ENCODE results near the gene CP. TPM values are rescaled to one million over a fixed set of nuclear protein-coding genes. Genes with fewer than 3 reads are reported as not detected.

Gene CP
- polyA plus RNA-seq, 1 donor (not counting 4 experiments of a cell fraction or from before 2014, with no cell fraction given) = 0.03 TPM

DNA sequence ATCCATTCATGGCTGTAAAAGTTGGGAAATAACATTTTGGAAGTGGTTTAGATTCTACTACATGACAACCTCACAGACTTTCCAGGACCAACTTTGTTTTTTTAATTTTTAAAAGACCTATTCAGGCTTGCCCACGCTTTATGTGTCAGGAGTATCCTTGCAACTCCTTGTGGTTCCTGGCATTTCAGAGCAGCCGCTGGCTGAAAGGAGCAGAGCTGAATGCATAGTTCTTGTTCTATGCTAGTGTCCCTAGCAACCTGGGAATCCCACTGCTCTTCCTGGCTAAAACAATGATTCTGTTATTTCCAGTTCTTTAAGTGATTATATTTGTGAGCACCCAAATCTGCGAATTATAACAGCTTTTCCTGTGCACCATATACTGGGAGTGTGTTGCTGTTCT lies 34.9 kb downstream of the CP start:
- H3K36me3 ChIP-seq (ENCODE audit: control insufficient read depth in 2 of 2, extremely low read depth in 1 of 2, insufficient read depth in 2 of 2, low read length in 2 of 2) = no peaks in the 10 kb centered on the region
- no peak overlapping the region for H2AFZ ChIP-seq (ENCODE audit: control insufficient read depth, low read length)
- H3K4me3 ChIP-seq (ENCODE audit: control insufficient read depth in 2 of 3, extremely low read depth in 1 of 3, insufficient read depth in 2 of 3, low read depth in 1 of 3, low read length in 3 of 3) = no peak overlapping the region
- peaks cover under 1% of the 10 kb centered on the region for H3K4me1 ChIP-seq (ENCODE audit: control insufficient read depth, extremely low read depth, insufficient read depth, low read length)
- dilution Hi-C loops (cut with MboI; ENCODE audit: extremely low pct_ligation_motif_present, low sequenced_read_pairs) = no loop called here
- H3K27ac ChIP-seq (ENCODE audit: control insufficient read depth, insufficient read depth, low read length) = no peak overlapping the region
- no peaks in the 10 kb centered on the region for H3K27me3 ChIP-seq (ENCODE audit: control insufficient read depth, extremely low read depth, insufficient read depth, low read length)
- H3K9me1 ChIP-seq (ENCODE audit: control insufficient read depth, extremely low read depth, insufficient read depth, low read length) = no peaks in the 10 kb centered on the region
- FAIRE-seq (no peak), DNase-seq (ENCODE audit: low read depth, low spot score) (no peak)
- TF ChIP-seq, protein P1, sequence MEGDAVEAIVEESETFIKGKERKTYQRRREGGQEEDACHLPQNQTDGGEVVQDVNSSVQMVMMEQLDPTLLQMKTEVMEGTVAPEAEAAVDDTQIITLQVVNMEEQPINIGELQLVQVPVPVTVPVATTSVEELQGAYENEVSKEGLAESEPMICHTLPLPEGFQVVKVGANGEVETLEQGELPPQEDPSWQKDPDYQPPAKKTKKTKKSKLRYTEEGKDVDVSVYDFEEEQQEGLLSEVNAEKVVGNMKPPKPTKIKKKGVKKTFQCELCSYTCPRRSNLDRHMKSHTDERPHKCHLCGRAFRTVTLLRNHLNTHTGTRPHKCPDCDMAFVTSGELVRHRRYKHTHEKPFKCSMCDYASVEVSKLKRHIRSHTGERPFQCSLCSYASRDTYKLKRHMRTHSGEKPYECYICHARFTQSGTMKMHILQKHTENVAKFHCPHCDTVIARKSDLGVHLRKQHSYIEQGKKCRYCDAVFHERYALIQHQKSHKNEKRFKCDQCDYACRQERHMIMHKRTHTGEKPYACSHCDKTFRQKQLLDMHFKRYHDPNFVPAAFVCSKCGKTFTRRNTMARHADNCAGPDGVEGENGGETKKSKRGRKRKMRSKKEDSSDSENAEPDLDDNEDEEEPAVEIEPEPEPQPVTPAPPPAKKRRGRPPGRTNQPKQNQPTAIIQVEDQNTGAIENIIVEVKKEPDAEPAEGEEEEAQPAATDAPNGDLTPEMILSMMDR (optimal IDR thresholded peaks at IDR 0.05 in 1 of 3, IDR thresholded peaks at IDR 0.05 in 1 of 3, conservative IDR thresholded peaks at IDR 0.05 in 1 of 3; ENCODE audit: extremely low read depth in 1 of 3, insufficient read depth in 2 of 3, low read length in 3 of 3) = no peak
- TF ChIP-seq EZH2 (IDR thresholded peaks at IDR 0.05; ENCODE audit: low read length) = no peak
- no peak overlapping the region for H3K4me2 ChIP-seq (ENCODE audit: control insufficient read depth, extremely low read depth, insufficient read depth, low read depth, low read length)
- no peaks in the 10 kb centered on the region for H4K20me1 ChIP-seq (ENCODE audit: control insufficient read depth, extremely low read depth, insufficient read depth, low read length)
- H3K9me3 ChIP-seq (ENCODE audit: control insufficient read depth, low read depth, low read length) = no peaks in the 10 kb centered on the region
- no peak overlapping the region for H3K9ac ChIP-seq (ENCODE audit: control insufficient read depth, extremely low read depth, insufficient read depth, low read length)
- H3K79me2 ChIP-seq (ENCODE audit: control insufficient read depth, insufficient read depth, low read length) = no peaks in the 10 kb centered on the region

DNA sequence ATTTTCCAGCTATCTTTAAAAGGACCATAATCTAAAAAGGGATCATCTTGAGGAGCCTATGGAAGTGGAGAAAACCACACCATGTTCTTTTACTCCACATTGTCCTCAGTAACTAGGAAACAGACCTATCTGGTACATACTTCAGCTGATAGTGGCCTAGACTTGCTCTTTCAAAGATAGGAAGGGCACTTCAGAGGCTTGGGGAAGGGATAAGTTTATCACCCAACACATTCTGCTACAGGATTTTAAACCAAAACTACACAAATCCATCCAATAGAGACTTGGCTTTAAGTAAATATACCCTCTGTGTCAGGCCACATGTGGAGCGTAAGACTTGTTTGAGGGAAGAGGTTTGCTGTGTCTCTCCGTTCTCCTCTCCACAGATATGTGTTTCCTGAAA lies 35.4 kb downstream of the CP start:
- no peaks in the 10 kb centered on the region for H3K4me1 ChIP-seq (ENCODE audit: control insufficient read depth, extremely low read depth, insufficient read depth, low read length)
- no peaks in the 10 kb centered on the region for H4K20me1 ChIP-seq (ENCODE audit: control insufficient read depth, extremely low read depth, insufficient read depth, low read length)
- H3K4me3 ChIP-seq (ENCODE audit: control insufficient read depth in 2 of 3, extremely low read depth in 1 of 3, insufficient read depth in 2 of 3, low read depth in 1 of 3, low read length in 3 of 3) = no peak overlapping the region
- H3K9me1 ChIP-seq (ENCODE audit: control insufficient read depth, extremely low read depth, insufficient read depth, low read length) = no peaks in the 10 kb centered on the region
- H3K36me3 ChIP-seq (ENCODE audit: control insufficient read depth in 2 of 2, extremely low read depth in 1 of 2, insufficient read depth in 2 of 2, low read length in 2 of 2) = no peaks in the 10 kb centered on the region
- H2AFZ ChIP-seq (ENCODE audit: control insufficient read depth, low read length) = no peak overlapping the region
- no peak overlapping the region for H3K4me2 ChIP-seq (ENCODE audit: control insufficient read depth, extremely low read depth, insufficient read depth, low read depth, low read length)
- TF ChIP-seq, protein P1 (optimal IDR thresholded peaks at IDR 0.05 in 1 of 3, IDR thresholded peaks at IDR 0.05 in 1 of 3, conservative IDR thresholded peaks at IDR 0.05 in 1 of 3; ENCODE audit: extremely low read depth in 1 of 3, insufficient read depth in 2 of 3, low read length in 3 of 3) = no peak
- no peak for TF ChIP-seq EZH2 (IDR thresholded peaks at IDR 0.05; ENCODE audit: low read length)
- no peaks in the 10 kb centered on the region for H3K9me3 ChIP-seq (ENCODE audit: control insufficient read depth, low read depth, low read length)
- no peak overlapping the region for H3K27ac ChIP-seq (ENCODE audit: control insufficient read depth, insufficient read depth, low read length)
- DNase-seq (ENCODE audit: low read depth, low spot score) (no peak), FAIRE-seq (no peak)
- H3K9ac ChIP-seq (ENCODE audit: control insufficient read depth, extremely low read depth, insufficient read depth, low read length) = no peak overlapping the region
- H3K79me2 ChIP-seq (ENCODE audit: control insufficient read depth, insufficient read depth, low read length) = no peaks in the 10 kb centered on the region
- no peaks in the 10 kb centered on the region for H3K27me3 ChIP-seq (ENCODE audit: control insufficient read depth, extremely low read depth, insufficient read depth, low read length)
- dilution Hi-C loops (cut with MboI; ENCODE audit: extremely low pct_ligation_motif_present, low sequenced_read_pairs) = no loop called here

All from keratinocyte (primary cell).